Measurements from ENCODE around the gene FCER1G. TPM values are rescaled to one million over a fixed set of nuclear protein-coding genes. Genes with fewer than 3 reads are reported as not detected.
"Not testable (repeated sequence)": the region's sequence is repeated elsewhere in the genome, so short reads cannot be mapped to it uniquely, and the experiment has no call there.

The FCER1G gene
- total and polyA plus RNA-seq, 4 donors: 25.4 to 77.1 (median 39.3) TPM

DNA sequence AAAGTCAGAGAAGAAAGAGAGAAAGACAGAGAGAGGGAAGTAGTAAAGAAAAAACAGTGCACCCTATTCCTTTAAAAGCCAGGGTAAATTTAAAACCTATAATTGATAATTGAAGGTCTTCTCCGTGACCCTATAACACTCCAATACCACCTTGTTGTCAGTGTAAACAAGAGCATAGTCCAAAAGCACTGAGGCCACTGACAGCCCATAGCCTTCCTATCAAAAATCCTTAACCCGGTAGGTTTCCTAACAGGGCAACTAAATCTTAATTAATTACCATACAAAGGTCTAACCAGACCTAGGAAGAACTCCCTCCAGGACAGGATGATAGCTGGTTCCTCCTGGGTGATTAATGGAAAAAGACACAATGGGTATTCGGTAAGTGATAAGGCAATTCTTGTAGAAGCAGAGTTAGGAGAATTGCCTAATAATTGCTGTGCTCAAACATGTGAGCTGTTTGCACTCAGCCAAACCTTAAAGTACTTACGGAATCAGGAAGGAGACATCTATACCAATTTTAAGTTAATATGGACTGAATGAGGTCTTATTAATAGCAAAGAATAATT lies 40.9 kb downstream of the FCER1G start:
- peaks cover 5 to 13% (median 8%) of the 10 kb centered on the region in 4 donors for H3K4me1 ChIP-seq (ENCODE audit: control insufficient read depth in 4 of 4, insufficient read depth in 4 of 4, low read length in 3 of 4)
- H3K36me3 ChIP-seq (ENCODE audit: control insufficient read depth in 4 of 4, insufficient read depth in 3 of 4, low read depth in 1 of 4, low read length in 3 of 4); H3K9me3 ChIP-seq (ENCODE audit: control insufficient read depth in 4 of 4, low read length in 3 of 4); H3K4me3 ChIP-seq (ENCODE audit: low read depth in 1 of 3, low read length in 3 of 3); DNase-seq (ENCODE audit: low spot score); H3K27me3 ChIP-seq (ENCODE audit: control insufficient read depth in 4 of 4, insufficient read depth in 4 of 4, low read length in 3 of 4); H3K9ac ChIP-seq (ENCODE audit: low read depth in 1 of 2, low read length in 2 of 2): not testable (repeated sequence)
- 29% methylated on average over 4 of the region's 4 CpGs for WGBS
- peak in 1 of 2 donors; percentile 9 for TF ChIP-seq JUND (IDR thresholded peaks at IDR 0.05)
- TF ChIP-seq SP1 (IDR thresholded peaks at IDR 0.05): peak; percentile 84
- TF ChIP-seq HNF4G (IDR thresholded peaks at IDR 0.05): peak; percentile 40
- TF ChIP-seq FOXA2 (IDR thresholded peaks at IDR 0.05): peak; percentile 77
- TF ChIP-seq HNF4A (conservative IDR thresholded peaks at IDR 0.05): peak; percentile 72 to 87
- TF ChIP-seq RXRA (IDR thresholded peaks at IDR 0.05): peak; percentile 61 to 80
- TF ChIP-seq TAF1 (conservative IDR thresholded peaks at IDR 0.05): peak; percentile 16
- H3K27ac ChIP-seq (ENCODE audit: low read depth in 1 of 2, low read length in 2 of 2): peak overlapping the region in 1 of 2 donors; percentile 33

DNA sequence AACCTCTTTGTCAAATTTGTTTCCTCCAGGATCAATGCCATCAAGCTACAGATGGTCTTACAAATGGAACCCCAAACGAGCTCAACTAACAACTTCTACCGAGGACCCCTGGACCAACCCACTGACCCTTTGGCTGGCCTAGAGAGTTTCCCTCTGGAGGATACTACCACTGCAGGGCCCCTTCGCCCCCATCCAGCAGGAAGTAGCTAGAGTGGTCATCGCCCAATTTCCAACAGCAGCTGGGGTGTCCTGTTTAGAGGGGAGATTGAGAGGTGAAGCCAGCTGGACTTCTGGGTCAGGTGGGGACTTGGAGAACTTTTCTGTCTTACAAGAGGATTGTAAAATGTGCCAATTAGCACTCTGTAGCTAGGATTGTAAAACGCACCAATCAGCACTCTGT lies 42.0 kb downstream of the FCER1G start:
- not testable (repeated sequence) for H3K9me3 ChIP-seq (ENCODE audit: control insufficient read depth in 4 of 4, low read length in 3 of 4); H3K4me3 ChIP-seq (ENCODE audit: low read depth in 1 of 3, low read length in 3 of 3); H3K27ac ChIP-seq (ENCODE audit: low read depth in 1 of 2, low read length in 2 of 2); DNase-seq (ENCODE audit: low spot score); H3K9ac ChIP-seq (ENCODE audit: low read depth in 1 of 2, low read length in 2 of 2); H3K36me3 ChIP-seq (ENCODE audit: control insufficient read depth in 4 of 4, insufficient read depth in 3 of 4, low read depth in 1 of 4, low read length in 3 of 4); H3K27me3 ChIP-seq (ENCODE audit: control insufficient read depth in 4 of 4, insufficient read depth in 4 of 4, low read length in 3 of 4)
- 96% methylated on average over 5 of the region's 5 CpGs for WGBS
- H3K4me1 ChIP-seq (ENCODE audit: control insufficient read depth in 4 of 4, insufficient read depth in 4 of 4, low read length in 3 of 4): peaks cover 5 to 14% (median 9%) of the 10 kb centered on the region in 4 donors

- DNase-seq (ENCODE audit: low spot score): peak; percentile 68
- Histone ChIP-seq H3K27ac (ENCODE audit: low read depth in 1 of 2, low read length in 2 of 2) (peak within 1 kb of the TSS in 1 of 2 donors; percentile 37), H3K36me3 (ENCODE audit: control insufficient read depth in 4 of 4, insufficient read depth in 3 of 4, low read depth in 1 of 4, low read length in 3 of 4) (no peaks in the 10 kb centered on the region), H3K27me3 (ENCODE audit: control insufficient read depth in 4 of 4, insufficient read depth in 4 of 4, low read length in 3 of 4) (no peaks in the 10 kb centered on the region), H3K4me1 (ENCODE audit: control insufficient read depth in 4 of 4, insufficient read depth in 4 of 4, low read length in 3 of 4) (peaks cover 5 to 14% (median 9%) of the 10 kb centered on the region in 4 donors), H3K9ac (ENCODE audit: low read depth in 1 of 2, low read length in 2 of 2) (no peak within 1 kb of the TSS), H3K4me3 (ENCODE audit: low read depth in 1 of 3, low read length in 3 of 3) (peak within 1 kb of the TSS in 2 of 3 donors; percentile 55 to 73), H3K9me3 (ENCODE audit: control insufficient read depth in 4 of 4, low read length in 3 of 4) (no peaks in the 10 kb centered on the region)
- 2% methylated on average over 62 of the region's 62 CpGs for WGBS
- TF ChIP-seq JUND (IDR thresholded peaks at IDR 0.05) (no peak), SP1 (IDR thresholded peaks at IDR 0.05) (peak; percentile 53), REST (IDR thresholded peaks at IDR 0.05) (peak; percentile 14), TAF1 (conservative IDR thresholded peaks at IDR 0.05) (peak; percentile 78), RXRA (IDR thresholded peaks at IDR 0.05) (no peak)
These were observed 43.6 kb downstream of the FCER1G start, which contains the start of gene PCP4L1 for GRCh38 chr1:161258439-161259344. Gene PCP4L1 (plus strand): TSS chr1:161258745. CDS start chr1:161258975, 230 bp downstream.
